ENCODE measurements around the gene FAM117B.
"Not testable (repeated sequence)": the region's sequence is repeated elsewhere in the genome, so short reads cannot be mapped to it uniquely, and the experiment has no call there.

Gene FAM117B

GRCh38 chr2:202704248-202704647 lies 69.5 kb downstream of the FAM117B start:
- TF ChIP-seq, protein P1, sequence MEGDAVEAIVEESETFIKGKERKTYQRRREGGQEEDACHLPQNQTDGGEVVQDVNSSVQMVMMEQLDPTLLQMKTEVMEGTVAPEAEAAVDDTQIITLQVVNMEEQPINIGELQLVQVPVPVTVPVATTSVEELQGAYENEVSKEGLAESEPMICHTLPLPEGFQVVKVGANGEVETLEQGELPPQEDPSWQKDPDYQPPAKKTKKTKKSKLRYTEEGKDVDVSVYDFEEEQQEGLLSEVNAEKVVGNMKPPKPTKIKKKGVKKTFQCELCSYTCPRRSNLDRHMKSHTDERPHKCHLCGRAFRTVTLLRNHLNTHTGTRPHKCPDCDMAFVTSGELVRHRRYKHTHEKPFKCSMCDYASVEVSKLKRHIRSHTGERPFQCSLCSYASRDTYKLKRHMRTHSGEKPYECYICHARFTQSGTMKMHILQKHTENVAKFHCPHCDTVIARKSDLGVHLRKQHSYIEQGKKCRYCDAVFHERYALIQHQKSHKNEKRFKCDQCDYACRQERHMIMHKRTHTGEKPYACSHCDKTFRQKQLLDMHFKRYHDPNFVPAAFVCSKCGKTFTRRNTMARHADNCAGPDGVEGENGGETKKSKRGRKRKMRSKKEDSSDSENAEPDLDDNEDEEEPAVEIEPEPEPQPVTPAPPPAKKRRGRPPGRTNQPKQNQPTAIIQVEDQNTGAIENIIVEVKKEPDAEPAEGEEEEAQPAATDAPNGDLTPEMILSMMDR (IDR thresholded peaks at IDR 0.05; ENCODE audit: low read depth, low read length): no peak
- DNase-seq (ENCODE audit: extremely low read depth, low read depth): no peak

DNA sequence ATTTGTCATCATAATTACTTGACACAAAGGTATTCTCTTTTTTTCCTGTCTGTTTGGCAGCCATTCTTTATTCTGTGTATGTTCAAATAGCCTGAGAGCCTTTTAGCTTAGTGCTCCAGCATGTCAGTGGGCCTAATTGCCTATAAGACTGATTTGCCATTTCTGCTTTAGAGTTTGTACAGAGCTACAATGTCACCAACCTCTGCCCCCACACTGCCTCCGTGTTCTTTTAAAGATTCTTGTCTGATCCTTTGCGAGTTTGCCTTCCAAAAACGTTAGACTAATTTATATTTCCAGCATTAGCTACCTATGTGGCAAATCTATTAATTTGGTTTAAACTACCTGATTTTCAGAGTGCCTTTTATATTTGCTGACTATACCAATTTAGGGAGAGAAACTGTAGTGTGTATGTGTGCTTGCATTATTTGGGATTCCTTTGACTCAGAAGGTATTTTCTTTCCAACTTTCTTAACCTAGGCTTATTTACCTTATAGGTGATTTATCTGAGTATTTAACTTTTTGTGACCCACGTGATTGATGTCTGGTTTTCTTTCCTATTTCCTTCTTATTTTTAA lies 70.8 kb downstream of the FAM117B start:
- no peak for DNase-seq (ENCODE audit: extremely low read depth, low read depth)
- TF ChIP-seq, protein P1 (IDR thresholded peaks at IDR 0.05; ENCODE audit: low read depth, low read length): no peak

GRCh38 chr2:202714971-202715935 lies 80.5 kb downstream of the FAM117B start:
- DNase-seq (ENCODE audit: extremely low read depth, low read depth): not testable (repeated sequence)

- DNase-seq (ENCODE audit: extremely low read depth, low read depth): no peak
- TF ChIP-seq, protein P1 (IDR thresholded peaks at IDR 0.05; ENCODE audit: low read depth, low read length): no peak
These were observed 81.4 kb downstream of the FAM117B start for GRCh38 chr2:202716114-202716718.

GRCh38 chr2:202716953-202717597 lies 82.3 kb downstream of the FAM117B start:
- no peak for DNase-seq (ENCODE audit: extremely low read depth, low read depth)
- TF ChIP-seq, protein P1 (IDR thresholded peaks at IDR 0.05; ENCODE audit: low read depth, low read length): no peak

DNA sequence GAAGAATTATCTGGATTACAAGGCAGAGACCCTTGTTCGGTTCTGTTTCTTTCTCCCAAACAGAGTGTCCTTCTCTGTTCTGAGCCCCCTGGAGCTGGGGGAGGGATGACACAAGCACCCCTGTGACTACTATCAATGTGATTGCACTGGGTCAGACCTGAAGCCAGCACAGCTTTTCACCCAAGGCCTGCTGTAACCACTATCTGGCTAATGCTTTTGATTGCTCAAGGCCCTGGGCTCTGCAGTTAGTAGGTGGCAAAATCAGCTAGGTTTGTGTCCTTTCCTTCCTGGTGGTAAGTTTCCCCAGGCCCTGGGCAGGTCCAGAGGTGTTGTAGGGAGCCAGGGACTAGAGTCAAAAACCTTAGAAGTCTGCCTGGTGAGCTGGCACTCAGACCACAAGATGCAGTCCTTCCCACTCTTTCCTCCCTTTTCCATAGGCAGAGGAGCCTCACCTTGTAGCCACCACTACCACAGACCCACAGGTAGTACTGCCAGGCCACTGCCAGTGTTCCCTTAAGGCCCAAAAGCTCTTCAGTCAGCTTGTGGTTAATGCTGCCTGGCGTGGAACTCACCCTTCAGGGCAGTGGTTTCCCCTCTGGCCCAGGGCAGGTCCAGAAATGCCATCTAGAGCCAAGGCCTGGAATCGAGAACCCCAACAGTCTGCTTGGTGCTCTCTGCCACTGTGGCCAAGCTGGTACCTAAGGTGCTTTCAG lies 83.0 kb downstream of the FAM117B start:
- no peak for DNase-seq (ENCODE audit: extremely low read depth, low read depth)
- TF ChIP-seq, protein P1 (IDR thresholded peaks at IDR 0.05; ENCODE audit: low read depth, low read length): no peak

DNA sequence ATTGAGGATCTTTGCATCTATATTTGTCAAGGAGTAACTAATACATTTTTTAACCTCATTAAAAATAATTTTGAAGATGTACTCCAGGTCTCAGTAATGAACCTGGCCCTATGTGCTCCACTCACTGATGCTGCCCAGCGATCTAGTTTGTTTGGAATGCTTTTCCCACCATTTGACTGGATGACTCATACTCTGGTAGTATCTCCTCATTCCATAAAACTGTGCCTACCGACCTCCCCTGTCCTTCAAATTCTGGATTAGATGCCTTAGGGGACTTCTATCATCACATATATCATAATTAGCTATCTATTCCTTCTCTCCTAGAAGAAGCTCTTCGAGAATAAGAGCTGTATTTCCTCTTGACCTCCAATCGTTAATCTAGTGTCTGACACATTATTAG lies 83.8 kb downstream of the FAM117B start:
- no peak for DNase-seq (ENCODE audit: extremely low read depth, low read depth)
- TF ChIP-seq, protein P1 (IDR thresholded peaks at IDR 0.05; ENCODE audit: low read depth, low read length): no peak

Data from AG09319 (cell line).